Hepatocyte (in vitro differentiated cells): ENCODE data around the gene VANGL1. TPM values are rescaled to one million over a fixed set of nuclear protein-coding genes. Genes with fewer than 3 reads are reported as not detected.

Experiments
- DNase-seq: peaks from one replicate; pipeline ENCODE4 v3.0.0-alpha.2; 2016; ENCODE audit warnings: low spot score
- H2AFZ ChIP-seq: fragments of 200-600 bp; sonication (generic); 2 replicates; pipeline ENCODE4 v1.6.0; 2016; ENCODE audit warnings: antibody characterized with exemption, mild to moderate bottlenecking
- H3K27ac ChIP-seq: fragments of 200-600 bp; sonication (generic); 2 replicates; pipeline ENCODE4 v1.5.1; 2016; ENCODE audit warnings: mild to moderate bottlenecking
- H3K27me3 ChIP-seq: fragments of 200-600 bp; sonication (generic); 2 replicates; pipeline ENCODE4 v1.6.1; 2016
- H3K36me3 ChIP-seq: fragments of 200-600 bp; sonication (generic); replicated peaks from 2 replicates; pipeline ENCODE4 v1.5.1; 2016; ENCODE audit warnings: low read depth; ENCODE audit not compliant: insufficient read depth
- H3K4me1 ChIP-seq: fragments of 200-600 bp; sonication (generic); 2 replicates; pipeline ENCODE4 v1.5.1; 2016; ENCODE audit warnings: mild to moderate bottlenecking, moderate library complexity; ENCODE audit not compliant: insufficient read depth
- H3K4me2 ChIP-seq: fragments of 200-600 bp; sonication (generic); 2 replicates; pipeline ENCODE4 v1.6.0; 2016
- H3K4me3 ChIP-seq: fragments of 200-600 bp; sonication (generic); 2 replicates; pipeline ENCODE4 v1.5.1; 2016; ENCODE audit warnings: mild to moderate bottlenecking
- H3K79me2 ChIP-seq: fragments of 200-600 bp; sonication (generic); 2 replicates; pipeline ENCODE4 v1.6.0; 2017; ENCODE audit warnings: mild to moderate bottlenecking
- H3K9me2 ChIP-seq: fragments of 200-600 bp; sonication (generic); replicated peaks from 2 replicates; pipeline ENCODE4 v1.6.0; 2017; ENCODE audit warnings: mild to moderate bottlenecking; ENCODE audit not compliant: insufficient read depth
- H3K9me3 ChIP-seq: fragments of 200-600 bp; sonication (generic); 2 replicates; pipeline ENCODE4 v1.5.1; 2016; ENCODE audit warnings: low read depth, mild to moderate bottlenecking
- H4K20me1 ChIP-seq: fragments of 200-600 bp; sonication (generic); 2 replicates; pipeline ENCODE4 v1.6.0; 2016; ENCODE audit warnings: mild to moderate bottlenecking; ENCODE audit not compliant: insufficient read depth, poor library complexity, severe bottlenecking
- CTCF ChIP-seq: fragments of 200-600 bp; sonication (generic); IDR thresholded peaks from 2 replicates; pipeline ENCODE4 v1.5.1; 2016; ENCODE audit warnings: antibody characterized with exemption, mild to moderate bottlenecking; ENCODE audit not compliant: poor library complexity
- EZH2 ChIP-seq: fragments of 200-600 bp; sonication (generic); IDR thresholded peaks from 2 replicates; pipeline ENCODE4 v1.6.1; 2016; ENCODE audit warnings: antibody characterized with exemption, mild to moderate bottlenecking, borderline replicate concordance
- EZH2phosphoT487 ChIP-seq: fragments of 200-600 bp; sonication (generic); IDR thresholded peaks from one replicate; pipeline ENCODE4 v1.6.1; 2018; ENCODE audit warnings: antibody characterized with exemption, mild to moderate bottlenecking, low read depth, moderate library complexity; ENCODE audit not compliant: unreplicated experiment, severe bottlenecking
- WGBS: methylation state at CpG from one replicate; pipeline ENCODE4 v1.1.6; 2016; ENCODE audit warnings: low lambda C conversion rate; ENCODE audit errors: missing lambda C conversion rate; 5-methylcytosine and 5-hydroxymethylcytosine counted together
- polyA plus RNA-seq: library from polyadenylated mRNA; unstranded; fragments of >200 nt; fragmentation: Nextera tagmentation; extraction: Ambion mirVana; gene quantifications from 2 replicates; pipeline ENCODE4 v1.2.1, GENCODE V29; 2016
- total RNA-seq: library from RNA; depleted of rRNA; stranded (reverse); fragments of >200 nt; gene quantifications from 2 replicates; pipeline ENCODE4 v1.2.3, GENCODE V29; 2014

Gene VANGL1
- total and polyA plus RNA-seq, 2 experiments from 2014 or later: 11.6 to 12.1 TPM

DNA sequence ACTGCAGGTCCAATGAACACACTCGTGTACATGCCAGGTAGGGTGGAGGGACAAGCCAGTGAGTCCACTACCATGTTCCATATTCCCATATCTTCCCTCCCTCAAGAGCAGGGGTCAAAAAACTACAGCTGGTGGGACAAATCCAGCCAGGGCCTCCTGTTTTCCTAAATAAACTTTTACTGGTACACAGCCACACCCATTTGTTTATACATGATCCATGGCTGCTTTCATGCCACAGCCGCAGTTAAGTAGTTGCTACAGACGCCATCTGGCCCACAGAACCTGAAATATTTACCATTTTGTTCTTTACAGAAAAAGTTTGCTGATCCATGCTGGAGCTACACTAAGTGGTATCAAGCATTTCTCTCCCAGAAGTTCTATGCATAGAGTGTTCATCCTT, 84.4 kb downstream of the VANGL1 start:
- Histone ChIP-seq H3K9me2 (no peaks in the 10 kb centered on the region), H4K20me1 (no peaks in the 10 kb centered on the region), H3K9me3 (no peaks in the 10 kb centered on the region), H3K4me3 (no peak overlapping the region), H2AFZ (no peak overlapping the region), H3K27me3 (no peaks in the 10 kb centered on the region), H3K79me2 (no peaks in the 10 kb centered on the region), H3K27ac (peak overlapping the region; percentile 83), H3K4me1 (peaks cover 21% of the 10 kb centered on the region), H3K4me2 (no peak overlapping the region), H3K36me3 (no peaks in the 10 kb centered on the region)
- WGBS: 50% methylated on average over 3 of the region's 3 CpGs
- TF ChIP-seq EZH2phosphoT487: no peak
- no peak for TF ChIP-seq CTCF
- no peak for TF ChIP-seq EZH2
- no peak for DNase-seq

DNA sequence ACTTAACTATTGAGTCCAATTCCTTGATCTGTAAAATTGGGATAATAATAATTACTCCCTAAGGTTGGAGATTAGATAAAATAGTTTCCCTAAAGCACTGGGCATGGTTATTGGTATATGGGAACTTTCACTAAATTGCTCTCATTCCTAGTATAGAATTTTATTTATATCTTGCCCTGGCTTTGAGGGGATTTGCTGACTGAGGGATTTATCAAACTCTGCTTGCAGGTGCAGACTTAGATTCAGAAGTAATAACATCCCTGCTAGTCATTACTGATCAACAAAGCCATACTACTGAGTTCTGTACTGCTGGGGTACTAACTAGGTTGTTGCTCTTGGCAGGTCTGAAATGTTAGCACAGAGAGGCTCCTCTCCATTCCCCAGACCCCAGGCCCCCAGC, 84.8 kb downstream of the VANGL1 start:
- Histone ChIP-seq H3K79me2 (no peaks in the 10 kb centered on the region), H3K27ac (peak overlapping the region; percentile 83), H3K4me1 (peaks cover 21% of the 10 kb centered on the region), H2AFZ (no peak overlapping the region), H3K9me2 (no peaks in the 10 kb centered on the region), H4K20me1 (no peaks in the 10 kb centered on the region), H3K9me3 (no peaks in the 10 kb centered on the region), H3K4me3 (no peak overlapping the region), H3K4me2 (no peak overlapping the region), H3K36me3 (no peaks in the 10 kb centered on the region), H3K27me3 (no peaks in the 10 kb centered on the region)
- TF ChIP-seq EZH2phosphoT487 (no peak), EZH2 (no peak), CTCF (no peak)
- DNase-seq: no peak

GRCh38 chr1:115727706-115728249, 86.0 kb downstream of the VANGL1 start:
- WGBS: 29% methylated on average over 7 of the region's 7 CpGs
- DNase-seq: peak; percentile 79

More at GRCh38 chr1:115727706-115728249, 86.0 kb downstream of the VANGL1 start:
- no peaks in the 10 kb centered on the region for H3K9me3 ChIP-seq
- TF ChIP-seq EZH2: no peak
- TF ChIP-seq EZH2phosphoT487: no peak
- TF ChIP-seq CTCF: no peak
- H2AFZ ChIP-seq: no peak overlapping the region
- no peaks in the 10 kb centered on the region for H3K27me3 ChIP-seq
- H3K27ac ChIP-seq: peak overlapping the region; percentile 83
- H3K9me2 ChIP-seq: no peaks in the 10 kb centered on the region
- peak overlapping the region; percentile 13 for H3K4me2 ChIP-seq
- no peaks in the 10 kb centered on the region for H4K20me1 ChIP-seq
- peaks cover 21% of the 10 kb centered on the region for H3K4me1 ChIP-seq
- no peak overlapping the region for H3K4me3 ChIP-seq
- H3K79me2 ChIP-seq: no peaks in the 10 kb centered on the region
- no peaks in the 10 kb centered on the region for H3K36me3 ChIP-seq
